DND-41 (cell line): ENCODE data around the gene FAM180A.

ENCODE experiments used
- CTCF ChIP-seq: IDR thresholded peaks from 2 replicates; pipeline ENCODE4 v1.5.1; 2012; ENCODE audit warnings: borderline replicate concordance, low read length, moderate library complexity, mild to moderate bottlenecking; ENCODE audit not compliant: poor library complexity, severe bottlenecking; ENCODE audit errors: extremely low read depth
- EZH2 ChIP-seq: IDR thresholded peaks from 3 replicates; pipeline ENCODE4 v1.6.1; 2012; ENCODE audit warnings: borderline replicate concordance, low read depth, mild to moderate bottlenecking, moderate library complexity, low read length, inconsistent platforms; ENCODE audit not compliant: severe bottlenecking

GRCh38 chr7:135685306-135686084 lies 63.1 kb downstream of the FAM180A start:
- TF ChIP-seq CTCF (no peak), EZH2 (no peak)
